ENCODE results near the gene FAM222B.

Gene FAM222B

GRCh38 chr17:28710861-28711722 lies 131.5 kb downstream of the FAM222B start:
- DNase-seq, result peak; percentile 67

- DNase-seq, result no peak
These were observed 135.3 kb downstream of the FAM222B start for GRCh38 chr17:28707339-28707720.

- no peak for DNase-seq
These were observed 135.9 kb downstream of the FAM222B start for GRCh38 chr17:28706471-28707338.
